Cardiac muscle cell (in vitro differentiated cells and primary cell): ENCODE results near the gene CD48. TPM values are rescaled to one million over a fixed set of nuclear protein-coding genes. Genes with fewer than 3 reads are reported as not detected.

ENCODE experiments used
- DNase-seq, 2 donors: peaks; one replicate each; pipeline versions ENCODE4 v3.0.0 to v3.0.0-alpha.2; 2010 to 2017; ENCODE audit warnings: low read depth in 1 of 2, low spot score in 1 of 2
- H3K27ac ChIP-seq: fragments of 200-600 bp; sonication (generic); 2 replicates; pipeline ENCODE4 v1.5.1; 2016
- H3K27me3 ChIP-seq: fragments of 200-600 bp; sonication (generic); 2 replicates; pipeline ENCODE4 v1.6.0; 2016; ENCODE audit warnings: control low read depth
- H3K36me3 ChIP-seq: fragments of 200-600 bp; sonication (generic); 2 replicates; pipeline ENCODE4 v1.5.1; 2016; ENCODE audit warnings: control low read depth
- H3K4me1 ChIP-seq: fragments of 200-600 bp; sonication (generic); 2 replicates; pipeline ENCODE4 v1.8.1; 2017; ENCODE audit warnings: low read depth, mild to moderate bottlenecking, mixed run types
- H3K4me3 ChIP-seq: fragments of 200-600 bp; sonication (generic); 2 replicates; pipeline ENCODE4 v1.5.1; 2016; ENCODE audit warnings: mild to moderate bottlenecking
- H3K9me3 ChIP-seq: fragments of 200-600 bp; sonication (generic); 2 replicates; pipeline ENCODE4 v1.5.1; 2017; ENCODE audit warnings: low read depth, mild to moderate bottlenecking, control low read depth
- polyA plus RNA-seq: library from polyadenylated mRNA; unstranded; fragments of >200 nt; fragmentation: Nextera tagmentation; extraction: Ambion mirVana; gene quantifications from 2 replicates; pipeline ENCODE4 v1.2.1, GENCODE V29; 2016
- total RNA-seq: library from RNA; depleted of rRNA; stranded (reverse); fragments of >200 nt; gene quantifications from 2 replicates; pipeline ENCODE4 v1.2.3, GENCODE V29; 2016
- TF ChIP-seq, protein P1 (sequence below): IDR thresholded peaks from 2 replicates; pipeline ENCODE4 v1.5.1; 2012; ENCODE audit warnings: low read depth, mild to moderate bottlenecking, low read length

CD48 gene
- total and polyA plus RNA-seq, 2 experiments from 2014 or later, result not detected

GRCh38 chr1:160641323-160642280 lies 70.0 kb downstream of the CD48 start:
- Histone ChIP-seq H3K36me3 (no peaks in the 10 kb centered on the region), H3K27ac (no peak overlapping the region), H3K27me3 (peaks cover 3% of the 10 kb centered on the region), H3K4me1 (peaks cover 10% of the 10 kb centered on the region), H3K9me3 (no peaks in the 10 kb centered on the region), H3K4me3 (no peak overlapping the region)
- TF ChIP-seq, protein P1, sequence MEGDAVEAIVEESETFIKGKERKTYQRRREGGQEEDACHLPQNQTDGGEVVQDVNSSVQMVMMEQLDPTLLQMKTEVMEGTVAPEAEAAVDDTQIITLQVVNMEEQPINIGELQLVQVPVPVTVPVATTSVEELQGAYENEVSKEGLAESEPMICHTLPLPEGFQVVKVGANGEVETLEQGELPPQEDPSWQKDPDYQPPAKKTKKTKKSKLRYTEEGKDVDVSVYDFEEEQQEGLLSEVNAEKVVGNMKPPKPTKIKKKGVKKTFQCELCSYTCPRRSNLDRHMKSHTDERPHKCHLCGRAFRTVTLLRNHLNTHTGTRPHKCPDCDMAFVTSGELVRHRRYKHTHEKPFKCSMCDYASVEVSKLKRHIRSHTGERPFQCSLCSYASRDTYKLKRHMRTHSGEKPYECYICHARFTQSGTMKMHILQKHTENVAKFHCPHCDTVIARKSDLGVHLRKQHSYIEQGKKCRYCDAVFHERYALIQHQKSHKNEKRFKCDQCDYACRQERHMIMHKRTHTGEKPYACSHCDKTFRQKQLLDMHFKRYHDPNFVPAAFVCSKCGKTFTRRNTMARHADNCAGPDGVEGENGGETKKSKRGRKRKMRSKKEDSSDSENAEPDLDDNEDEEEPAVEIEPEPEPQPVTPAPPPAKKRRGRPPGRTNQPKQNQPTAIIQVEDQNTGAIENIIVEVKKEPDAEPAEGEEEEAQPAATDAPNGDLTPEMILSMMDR, result no peak
- no peak for DNase-seq

DNA sequence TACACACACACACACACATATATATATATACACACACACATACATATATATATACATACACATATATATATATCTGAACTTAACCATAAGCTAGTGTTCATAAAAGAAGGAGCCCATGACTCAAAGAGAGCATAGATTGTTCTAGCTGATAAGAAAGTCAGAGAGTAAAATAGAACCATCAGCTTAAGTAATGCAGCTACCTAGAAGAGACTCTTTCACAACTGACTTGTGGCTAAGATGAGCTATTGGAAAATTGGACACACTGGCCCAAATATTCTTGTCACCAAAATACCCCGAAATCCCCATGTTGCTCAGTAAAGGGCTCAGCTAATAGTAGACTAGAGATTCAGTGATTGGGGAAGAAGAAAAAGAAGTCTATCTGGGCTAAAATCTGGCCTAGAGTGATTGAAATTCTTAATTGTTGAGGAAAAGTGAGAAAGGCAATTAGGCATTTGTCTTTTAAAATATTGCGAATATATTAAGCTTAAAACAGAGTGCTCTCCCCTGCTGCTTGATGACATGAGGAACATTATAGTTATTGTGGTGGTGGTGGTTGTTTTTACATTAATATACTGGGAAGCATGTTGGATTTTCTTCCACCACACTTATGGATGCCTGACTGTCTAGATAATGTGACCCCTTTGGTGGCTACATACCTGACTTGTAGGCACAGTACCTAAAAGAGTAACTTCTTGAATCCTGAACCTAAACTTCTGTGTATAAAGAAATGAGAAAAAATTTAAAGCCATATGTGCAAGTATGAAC lies 71.1 kb downstream of the CD48 start:
- no peaks in the 10 kb centered on the region for H3K36me3 ChIP-seq
- TF ChIP-seq, protein P1, result no peak
- peaks cover 3% of the 10 kb centered on the region for H3K27me3 ChIP-seq
- H3K4me1 ChIP-seq, result peaks cover 10% of the 10 kb centered on the region
- DNase-seq, result no peak
- no peaks in the 10 kb centered on the region for H3K9me3 ChIP-seq
- no peak overlapping the region for H3K4me3 ChIP-seq
- no peak overlapping the region for H3K27ac ChIP-seq

GRCh38 chr1:160639652-160640051 lies 72.0 kb downstream of the CD48 start:
- H3K4me1 ChIP-seq, result peaks cover 10% of the 10 kb centered on the region
- TF ChIP-seq, protein P1, result no peak
- peaks cover 3% of the 10 kb centered on the region for H3K27me3 ChIP-seq
- H3K27ac ChIP-seq, result no peak overlapping the region
- DNase-seq, result peak in 1 of 2 donors; percentile 53
- no peaks in the 10 kb centered on the region for H3K9me3 ChIP-seq
- no peak overlapping the region for H3K4me3 ChIP-seq
- no peaks in the 10 kb centered on the region for H3K36me3 ChIP-seq

GRCh38 chr1:160638926-160639325 lies 72.7 kb downstream of the CD48 start:
- no peak for DNase-seq
- no peak overlapping the region for H3K27ac ChIP-seq
- peaks cover 3% of the 10 kb centered on the region for H3K27me3 ChIP-seq
- TF ChIP-seq, protein P1, result no peak
- H3K4me3 ChIP-seq, result no peak overlapping the region
- H3K4me1 ChIP-seq, result peaks cover 10% of the 10 kb centered on the region
- no peaks in the 10 kb centered on the region for H3K9me3 ChIP-seq
- H3K36me3 ChIP-seq, result no peaks in the 10 kb centered on the region

DNA sequence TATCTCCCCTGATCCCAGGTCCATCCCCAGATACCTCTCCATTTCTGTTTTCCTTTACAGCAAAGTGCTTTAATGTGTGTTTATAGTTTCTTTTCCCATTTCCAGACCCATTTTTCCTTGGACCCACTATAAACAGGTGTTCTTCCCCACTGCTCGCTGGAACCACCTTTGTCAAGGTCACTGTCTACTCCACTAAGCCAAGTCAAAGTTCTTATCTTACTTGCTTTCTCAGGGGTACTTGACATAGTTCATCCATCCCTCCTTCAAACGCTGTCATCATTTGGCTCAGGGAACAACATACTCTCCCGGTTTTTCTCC lies 73.1 kb downstream of the CD48 start:
- no peak overlapping the region for H3K4me3 ChIP-seq
- H3K4me1 ChIP-seq, result peaks cover 10% of the 10 kb centered on the region
- peaks cover under 1% of the 10 kb centered on the region for H3K27me3 ChIP-seq
- H3K9me3 ChIP-seq, result no peaks in the 10 kb centered on the region
- H3K27ac ChIP-seq, result no peak overlapping the region
- TF ChIP-seq, protein P1, result no peak
- DNase-seq, result no peak
- H3K36me3 ChIP-seq, result no peaks in the 10 kb centered on the region
